H1 (cell line): ENCODE measurements around the gene GP2. TPM values are rescaled to one million over a fixed set of nuclear protein-coding genes. Genes with fewer than 3 reads are reported as not detected.

Source experiments
- CTCF ChIA-PET: fragments of 300-600 bp; sonication (Branson Sonifier 250); formaldehyde crosslinking; loops from one replicate; lab custom pipeline; 2021; ENCODE audit not compliant: partially characterized antibody; lab: Charles Lee
- POLR2A ChIA-PET: fragments of 300-600 bp; sonication (Branson Sonifier 250); formaldehyde crosslinking; loops from one replicate; lab custom pipeline; 2021; ENCODE audit warnings: inconsistent platforms; ENCODE audit not compliant: partially characterized antibody; lab: Charles Lee
- DNase-seq, 2 experiments: peaks; one replicate each; pipeline versions ENCODE4 v3.0.0 to v3.0.0-alpha.2; 2010 to 2022; ENCODE audit warnings: low spot score in 2 of 2, low read depth in 1 of 2, mixed read lengths in 1 of 2
- FAIRE-seq: peaks from 2 replicates; lab custom pipeline; 2011; peaks lifted over from hg19 to GRCh38; lab: Jason Lieb, UNC
- H2AFZ ChIP-seq: 2 replicates; pipeline ENCODE4 v1.8.1; 2012; ENCODE audit warnings: low read length, inconsistent platforms
- H2AK5ac ChIP-seq: 2 replicates; pipeline ENCODE4 v1.6.1; 2013; ENCODE audit warnings: low read depth, low read length
- H2BK120ac ChIP-seq: replicated peaks from 2 replicates; pipeline ENCODE3; 2013; ENCODE audit warnings: low read depth, low read length, inconsistent platforms
- H2BK12ac ChIP-seq: 2 replicates; pipeline ENCODE4 v1.6.1; 2013; ENCODE audit warnings: low read depth, low read length
- H2BK15ac ChIP-seq: 2 replicates; pipeline ENCODE4 v1.6.1; 2013; ENCODE audit warnings: low read length
- H2BK20ac ChIP-seq: 2 replicates; pipeline ENCODE4 v1.6.1; 2013; ENCODE audit warnings: low read length
- H2BK5ac ChIP-seq: 2 replicates; pipeline ENCODE4 v1.6.1; 2013; ENCODE audit warnings: low read depth, low read length
- H3K14ac ChIP-seq: 2 replicates; pipeline ENCODE4 v1.6.1; 2013; ENCODE audit warnings: inconsistent platforms; ENCODE audit not compliant: insufficient read length
- H3K18ac ChIP-seq: 2 replicates; pipeline ENCODE4 v1.6.1; 2013; ENCODE audit warnings: low read length; ENCODE audit errors: extremely low read depth
- H3K23ac ChIP-seq: 2 replicates; pipeline ENCODE4 v1.6.1; 2013; ENCODE audit warnings: inconsistent platforms; ENCODE audit not compliant: insufficient read length
- H3K23me2 ChIP-seq: 2 replicates; pipeline ENCODE4 v1.6.1; 2013; ENCODE audit warnings: low read depth, low read length
- H3K27ac ChIP-seq: 2 replicates; pipeline ENCODE4 v1.6.1; 2011; ENCODE audit warnings: low read depth, low read length, inconsistent platforms
- H3K27me3 ChIP-seq, 4 experiments: replicated peaks in 1 of 4; 1 replicate in 1 of 4; 2 replicates in 3 of 4; pipeline versions ENCODE4 v1.6.1 to v1.8.1; 2011 to 2013; ENCODE audit warnings: low read length in 3 of 4, mild to moderate bottlenecking in 3 of 4, inconsistent platforms in 2 of 4, mixed read lengths in 2 of 4, moderate library complexity in 1 of 4; ENCODE audit not compliant: control insufficient read depth in 3 of 4, insufficient read depth in 3 of 4; ENCODE audit errors: extremely low read depth in 1 of 4
- H3K36me3 ChIP-seq, 4 experiments: 2 replicates each; pipeline versions ENCODE4 v1.6.1 to v1.8.1; 2011 to 2013; ENCODE audit warnings: mild to moderate bottlenecking in 4 of 4, low read length in 3 of 4, moderate library complexity in 2 of 4, control low read depth in 1 of 4, inconsistent platforms in 1 of 4; ENCODE audit not compliant: insufficient read depth in 4 of 4, control insufficient read depth in 2 of 4
- H3K4ac ChIP-seq: replicated peaks from 2 replicates; pipeline ENCODE3; 2013; ENCODE audit warnings: low read length, low read depth, mixed read lengths, inconsistent platforms; ENCODE audit not compliant: insufficient read length
- H3K4me1 ChIP-seq, 4 experiments: replicated peaks in 1 of 4; 1 replicate in 1 of 4; 2 replicates in 3 of 4; pipeline versions ENCODE4 v1.6.1 to v1.8.1; 2011 to 2013; ENCODE audit warnings: low read length in 3 of 4, inconsistent platforms in 2 of 4, mixed read lengths in 1 of 4; ENCODE audit not compliant: insufficient read depth in 4 of 4, control insufficient read depth in 3 of 4
- H3K4me2 ChIP-seq, 2 experiments: 2 replicates each; pipeline versions ENCODE4 v1.6.1 to v1.8.1; 2011 to 2013; ENCODE audit warnings: low read depth in 2 of 2, low read length in 2 of 2, control low read depth in 1 of 2, inconsistent platforms in 1 of 2, mild to moderate bottlenecking in 1 of 2; ENCODE audit not compliant: insufficient read depth in 1 of 2
- H3K4me3 ChIP-seq, 4 experiments: fragments of 200-600, 300-600 bp in 1 of 4; sonication (generic), shearing (Covaris generic), sonication (Bioruptor Twin) in 1 of 4; 2 replicates each; pipeline versions ENCODE4 v1.5.1 to v1.8.1; 2011 to 2016; ENCODE audit warnings: low read length in 4 of 4, low read depth in 3 of 4, control low read depth in 2 of 4, inconsistent platforms in 2 of 4, mild to moderate bottlenecking in 2 of 4, mixed read lengths in 1 of 4, moderate library complexity in 1 of 4; ENCODE audit not compliant: insufficient read depth in 2 of 4; ENCODE audit errors: extremely low read depth in 1 of 4
- H3K56ac ChIP-seq: replicated peaks from 2 replicates; pipeline ENCODE3; 2013; ENCODE audit warnings: low read depth, mild to moderate bottlenecking, mixed read lengths, low read length, inconsistent platforms; ENCODE audit not compliant: insufficient read length
- H3K79me1 ChIP-seq: 2 replicates; pipeline ENCODE4 v1.6.1; 2013; ENCODE audit warnings: low read depth, low read length, control low read depth
- H3K79me2 ChIP-seq, 2 experiments: 2 replicates each; pipeline versions ENCODE4 v1.6.1 to v1.8.1; 2012 to 2013; ENCODE audit warnings: low read length in 2 of 2, mild to moderate bottlenecking in 2 of 2, inconsistent platforms in 1 of 2; ENCODE audit not compliant: insufficient read depth in 2 of 2, control insufficient read depth in 1 of 2
- H3K9ac ChIP-seq, 4 experiments: replicated peaks in 1 of 4; 1 replicate in 1 of 4; 2 replicates in 3 of 4; pipeline versions ENCODE4 v1.6.1 to v1.8.1; 2011 to 2013; ENCODE audit warnings: low read depth in 3 of 4, low read length in 3 of 4, control low read depth in 2 of 4, mild to moderate bottlenecking in 2 of 4, moderate library complexity in 2 of 4, inconsistent platforms in 1 of 4; ENCODE audit errors: extremely low read depth in 1 of 4
- H3K9me3 ChIP-seq, 2 experiments: 2 replicates each; pipeline versions ENCODE4 v1.6.1 to v1.8.1; 2012 to 2013; ENCODE audit warnings: mild to moderate bottlenecking in 2 of 2, moderate library complexity in 2 of 2, control low read depth in 1 of 2, inconsistent platforms in 1 of 2, low read depth in 1 of 2, low read length in 1 of 2, mixed read lengths in 1 of 2; ENCODE audit not compliant: insufficient read depth in 2 of 2
- H4K20me1 ChIP-seq, 2 experiments: replicated peaks in 1 of 2; 2 replicates each; pipeline versions ENCODE3 to v1.8.1; 2011 to 2013; ENCODE audit warnings: inconsistent platforms in 2 of 2, low read length in 2 of 2, mild to moderate bottlenecking in 1 of 2; ENCODE audit not compliant: insufficient read depth in 2 of 2, control insufficient read depth in 1 of 2
- H4K5ac ChIP-seq: 2 replicates; pipeline ENCODE4 v1.6.1; 2013; ENCODE audit warnings: low read length, low read depth, mixed read lengths, inconsistent platforms; ENCODE audit not compliant: insufficient read length
- H4K8ac ChIP-seq: 2 replicates; pipeline ENCODE4 v1.8.0; 2013; ENCODE audit warnings: mild to moderate bottlenecking, moderate library complexity, low read length, inconsistent platforms; ENCODE audit not compliant: insufficient read depth; ENCODE audit errors: extremely low read depth
- H4K91ac ChIP-seq: replicated peaks from 2 replicates; pipeline ENCODE3; 2013; ENCODE audit warnings: low read length, mixed read lengths, inconsistent platforms; ENCODE audit not compliant: insufficient read length
- BRCA1 ChIP-seq: IDR thresholded peaks from 2 replicates; pipeline ENCODE4 v1.6.1; 2012; ENCODE audit warnings: low read depth, low read length, improper control_type of control experiment
- CBX8 ChIP-seq: fragments of 300-800, 300-1000 bp; sonication (generic); IDR thresholded peaks from 2 replicates; pipeline ENCODE4 v1.7.1; 2016; ENCODE audit warnings: low read depth, low read length, borderline replicate concordance
- E2F6 ChIP-seq: IDR thresholded peaks from 2 replicates; pipeline ENCODE4 v1.6.1; 2012; ENCODE audit warnings: inconsistent platforms
- GABPA ChIP-seq: IDR thresholded peaks from 2 replicates; pipeline ENCODE4 v1.6.1; 2011; ENCODE audit warnings: mild to moderate bottlenecking, low read length, moderate library complexity, borderline replicate concordance; ENCODE audit not compliant: insufficient read depth
- KDM4A ChIP-seq: IDR thresholded peaks from one replicate; pipeline ENCODE4 v1.7.1; 2012; ENCODE audit warnings: low read depth, mild to moderate bottlenecking, moderate library complexity, low read length, inconsistent platforms; ENCODE audit not compliant: severe bottlenecking
- MAX ChIP-seq: IDR thresholded peaks from 2 replicates; pipeline ENCODE4 v1.6.1; 2012; ENCODE audit warnings: inconsistent platforms
- POU5F1 ChIP-seq: IDR thresholded peaks from 2 replicates; pipeline ENCODE4 v1.6.1; 2011; ENCODE audit warnings: low read depth, mild to moderate bottlenecking, low read length, moderate library complexity
- RAD21 ChIP-seq, 2 experiments: IDR thresholded peaks in 1 of 2; conservative IDR thresholded peaks in 1 of 2; 2 replicates each; pipeline ENCODE4 v1.6.1; 2011; ENCODE audit warnings: low read depth in 2 of 2, low read length in 2 of 2, improper control_type of control experiment in 1 of 2, inconsistent platforms in 1 of 2, mild to moderate bottlenecking in 1 of 2, moderate library complexity in 1 of 2
- RXRA ChIP-seq: IDR thresholded peaks from 2 replicates; pipeline ENCODE4 v1.6.1; 2011; ENCODE audit warnings: low read depth, mild to moderate bottlenecking, low read length, moderate library complexity; ENCODE audit not compliant: insufficient read depth
- SAP30 ChIP-seq: fragments of 300-600 bp; sonication (generic); IDR thresholded peaks from 2 replicates; pipeline ENCODE4 v1.7.1; 2012; ENCODE audit warnings: low read length, moderate library complexity, mild to moderate bottlenecking, inconsistent platforms; ENCODE audit not compliant: insufficient read depth, insufficient replicate concordance
- SIN3A ChIP-seq, 2 experiments: IDR thresholded peaks in 1 of 2; conservative IDR thresholded peaks in 1 of 2; 2 replicates each; pipeline ENCODE4 v1.6.1; 2011 to 2012; ENCODE audit warnings: low read length in 2 of 2, improper control_type of control experiment in 1 of 2, low read depth in 1 of 2, mild to moderate bottlenecking in 1 of 2
- SIX5 ChIP-seq: IDR thresholded peaks from 2 replicates; pipeline ENCODE4 v1.6.1; 2011; ENCODE audit warnings: mild to moderate bottlenecking, low read depth, low read length
- TCF12 ChIP-seq: IDR thresholded peaks from 2 replicates; pipeline ENCODE4 v1.6.1; 2011; ENCODE audit warnings: low read depth, mild to moderate bottlenecking, low read length
- WGBS, 2 experiments: shearing (Covaris generic) in 1 of 2; methylation state at CpG; one replicate each; pipeline versions ENCODE4 v1.1.6 to v1.1.7; 2013 to 2015; ENCODE audit warnings: low lambda C conversion rate in 2 of 2, mixed read lengths in 2 of 2, inconsistent platforms in 1 of 2, low coverage in 1 of 2, missing lambda C conversion rate in 1 of 2; ENCODE audit not compliant: insufficient replicate concordance in 2 of 2, insufficient coverage in 1 of 2, insufficient read length in 1 of 2; ENCODE audit errors: extremely low coverage in 1 of 2, missing lambda C conversion rate in 1 of 2; 5-methylcytosine and 5-hydroxymethylcytosine counted together
- polyA plus RNA-seq, 7 experiments: library from polyadenylated mRNA; depleted of rRNA in 3 of 7; stranded (reverse) in 5 of 7; unstranded in 2 of 7; fragments of >200 nt in 5 of 7; fragments of 200-250 nt in 2 of 7; gene quantifications; 1 replicate in 5 of 7; 2 replicates in 1 of 7; 4 replicates in 1 of 7; pipeline versions ENCODE4 v1.2.1 to v1.2.3, GENCODE V29; 2011 to 2013; ENCODE audit warnings: missing spikeins in 2 of 7, mixed read lengths in 2 of 7
- total RNA-seq: library from RNA; stranded (reverse); fragmentation: NEBNext Ultra II Directional; extraction: Animal tissue kit (Norgen Biotek cat#: 25700); gene quantifications from 2 replicates; pipeline ENCODE4 v1.2.1, GENCODE V29; 2021

The GP2 gene
- total and polyA plus RNA-seq, 2 of the 8 experiments (the other 6 are each of a cell fraction or from before 2014, with no cell fraction given), result not detected

- Histone ChIP-seq H4K20me1 (no peaks in the 10 kb centered on the region), H3K79me2 (no peaks in the 10 kb centered on the region), H3K79me1 (no peaks in the 10 kb centered on the region), H2BK120ac (no peak overlapping the region), H3K36me3 (no peaks in the 10 kb centered on the region), H2BK15ac (no peak overlapping the region), H3K23ac (no peak overlapping the region), H3K4me2 (no peak overlapping the region), H4K8ac (no peak overlapping the region), H3K27me3 (no peaks in the 10 kb centered on the region; a peak in 1 of 7 replicates), H3K56ac (no peak overlapping the region), H2AK5ac (no peak overlapping the region), H4K91ac (no peak overlapping the region), H3K14ac (no peak overlapping the region), H3K4ac (no peak overlapping the region), H2AFZ (no peak overlapping the region), H4K5ac (no peak overlapping the region), H2BK5ac (no peak overlapping the region), H3K4me3 (no peak overlapping the region), H3K27ac (no peak overlapping the region), H3K4me1 (no peaks in the 10 kb centered on the region), H2BK12ac (no peak overlapping the region), H3K9me3 (no peaks in the 10 kb centered on the region), H3K18ac (no peak overlapping the region), H2BK20ac (no peak overlapping the region), H3K9ac (no peak overlapping the region), H3K23me2 (no peaks in the 10 kb centered on the region)
- ChIA-PET CTCF (interaction anchor here (0.8 to 2.3 kb wide), 3 partner anchors 16 to 339 kb away, joined by 6 read pairs; no protein-coding TSS in a partner anchor), POLR2A (no interaction called here)
- FAIRE-seq (no peak), DNase-seq (no peak)
- WGBS, 2 experiments, result 95% methylated on average over 2 of the region's 2 CpGs; no CpG with 5 or more reads in 1 of the 2 experiments
- TF ChIP-seq GABPA (no peak), MAX (no peak), TCF12 (no peak), KDM4A (no peak), POU5F1 (no peak), E2F6 (no peak), RAD21 (IDR thresholded peaks at IDR 0.05 in 1 of 2, conservative IDR thresholded peaks at IDR 0.05 in 1 of 2; ENCODE audit: low read depth in 2 of 2, low read length in 2 of 2) (no peak), SIX5 (no peak), SAP30 (no peak), CBX8 (no peak), SIN3A (conservative IDR thresholded peaks at IDR 0.05 in 1 of 2, IDR thresholded peaks at IDR 0.05 in 1 of 2; ENCODE audit: low read depth in 1 of 2, low read length in 2 of 2) (no peak), RXRA (no peak), BRCA1 (no peak)
These were observed 7.1 kb downstream of the GP2 start for GRCh38 chr16:20320178-20320577.
